ENCODE measurements around the gene TRIOBP.

TRIOBP gene

GRCh38 chr22:37822079-37822833 is 125.4 kb downstream of the TRIOBP start:
- H3K9me3 Mint-ChIP-seq = no peaks in the 10 kb centered on the region
- peaks cover 39% of the 10 kb centered on the region for H3K27me3 Mint-ChIP-seq (ENCODE audit: low read depth)
- no peak overlapping the region for H3K27ac Mint-ChIP-seq

GRCh38 chr22:37823134-37823985 is 126.5 kb downstream of the TRIOBP start, which contains the start of gene GALR3:
Gene GALR3, plus strand, starts transcription at chr22:37823382. Its CDS starts 25 bp downstream, at chr22:37823407.
- Mint-ChIP-seq H3K4me1 (ENCODE audit: low read depth) (peaks cover 10% of the 10 kb centered on the region), H3K36me3 (ENCODE audit: low read depth) (peaks cover 3% of the 10 kb centered on the region), H3K27me3 (ENCODE audit: low read depth) (peaks cover 39% of the 10 kb centered on the region), H3K27ac (no peak within 1 kb of the TSS), H3K9me3 (no peaks in the 10 kb centered on the region), H3K4me3 (peak within 1 kb of the TSS; percentile 62)
- DNase-seq (ENCODE audit: low spot score) = no peak

More at GRCh38 chr22:37822079-37822833, 125.4 kb downstream of the TRIOBP start:
- peaks cover 2% of the 10 kb centered on the region for H3K36me3 Mint-ChIP-seq (ENCODE audit: low read depth)
- no peak overlapping the region for H3K4me3 Mint-ChIP-seq
- H3K4me1 Mint-ChIP-seq (ENCODE audit: low read depth) = peaks cover 12% of the 10 kb centered on the region
- DNase-seq (ENCODE audit: low spot score) = no peak

GRCh38 chr22:37824674-37825641 is 128.1 kb downstream of the TRIOBP start:
- H3K36me3 Mint-ChIP-seq (ENCODE audit: low read depth) = peaks cover 5% of the 10 kb centered on the region
- peak overlapping the region; percentile 73 for H3K4me3 Mint-ChIP-seq
- peaks cover 28% of the 10 kb centered on the region for H3K27me3 Mint-ChIP-seq (ENCODE audit: low read depth)
- H3K9me3 Mint-ChIP-seq = no peaks in the 10 kb centered on the region
- peaks cover 5% of the 10 kb centered on the region for H3K4me1 Mint-ChIP-seq (ENCODE audit: low read depth)
- H3K27ac Mint-ChIP-seq = no peak overlapping the region
- peak; percentile 23 for DNase-seq (ENCODE audit: low spot score)

Data from T-helper 2 cell treated with Interferon-gamma antibody and Interleukin-4, amounts not matched to agents 5 μg/mL and 100 μg/mL, for 36 hours (primary cell).